GM10248 (cell line): ENCODE results near the gene FAM216A.
A peak's percentile ranks its signal among the peaks of the same experiment; 100 is the strongest.

Experiments
- CTCF ChIA-PET: fragments of 300-600 bp; sonication (Branson Sonifier 250); formaldehyde crosslinking; extraction: SDS; loops from one replicate; lab custom pipeline; 2021; ENCODE audit warnings: antibody characterized with exemption; lab: Yijun Ruan, JAX
- POLR2A ChIA-PET: fragments of 350-650 bp; sonication (Branson Sonifier 250); formaldehyde crosslinking; extraction: SDS; loops from one replicate; lab custom pipeline; 2020; ENCODE audit warnings: antibody characterized with exemption; lab: Yijun Ruan, JAX
- DNase-seq: peaks from one replicate; pipeline ENCODE4 v3.0.0; 2012; ENCODE audit errors: extremely low spot score
- CTCF ChIP-seq: IDR thresholded peaks from 2 replicates; pipeline ENCODE4 v1.5.1; 2012; ENCODE audit warnings: mild to moderate bottlenecking, low read depth; ENCODE audit errors: extremely low read depth, missing control alignments, control extremely low read depth

Gene FAM216A

GRCh38 chr12:110475426-110475825 lies 6.8 kb downstream of the FAM216A start:
- CTCF ChIA-PET = interaction anchor here (0.8 to 2.9 kb wide), 2 partner anchors 8 to 25 kb away, joined by 3 to 7 read pairs; partner anchors contain the start of gene ARPC3
- POLR2A ChIA-PET = interaction anchor here (0.6 kb wide), 2 partner anchors 183 to 354 kb away, joined by 3 read pairs; no protein-coding TSS in a partner anchor
- TF ChIP-seq CTCF = no peak
- no peak for DNase-seq

- no peak for TF ChIP-seq CTCF
- no peak for DNase-seq
- ChIA-PET CTCF (interaction anchor here (1.0 to 7.0 kb wide), 5 partner anchors 10 to 110 kb away, joined by 3 to 39 read pairs (median 8); partner anchors contain the start of genes FAM216A and GPN3), POLR2A (no interaction called here)
Measured at GRCh38 chr12:110498984-110499706, 30.5 kb downstream of the FAM216A start.

GRCh38 chr12:110501399-110501751 lies 32.7 kb downstream of the FAM216A start:
- no peak for TF ChIP-seq CTCF

GRCh38 chr12:110501752-110502738 lies 33.4 kb downstream of the FAM216A start, which contains the start of the genes RAD9B and VPS29:
Gene RAD9B (plus strand): TSS chr12:110502331. CDS start chr12:110502338, 7 bp downstream.
Gene VPS29 (minus strand): TSS chr12:110502111. CDS start chr12:110502051, 60 bp downstream.
- peak; percentile 94 for DNase-seq
- ChIA-PET CTCF (interaction anchor here (1.0 to 7.0 kb wide), 7 partner anchors 12 to 386 kb away, joined by 3 to 39 read pairs (median 11); partner anchors contain the start of genes ARPC3, FAM216A and GPN3), POLR2A (interaction anchor here (1.0 kb wide), 1 partner anchor 65 kb away, joined by 3 read pairs; no protein-coding TSS in a partner anchor)
- TF ChIP-seq CTCF = no peak

More at GRCh38 chr12:110501399-110501751, 32.7 kb downstream of the FAM216A start:
- CTCF ChIA-PET = interaction anchor here (1.0 to 7.0 kb wide), 7 partner anchors 8 to 100 kb away, joined by 3 to 39 read pairs (median 4); partner anchors contain the start of genes ARPC3, FAM216A and GPN3
- POLR2A ChIA-PET = no interaction called here
- peak; percentile 38 for DNase-seq

GRCh38 chr12:110503432-110503831 lies 34.8 kb downstream of the FAM216A start:
- no peak for TF ChIP-seq CTCF
- ChIA-PET POLR2A (no interaction called here), CTCF (interaction anchor here (0.8 to 7.0 kb wide), 7 partner anchors 10 to 384 kb away, joined by 3 to 39 read pairs (median 3); partner anchors contain the start of gene ARPC3)
- DNase-seq = no peak

- ChIA-PET POLR2A (no interaction called here), CTCF (interaction anchor here (1.0 to 7.0 kb wide), 2 partner anchors 8 to 96 kb away, joined by 4 to 39 read pairs; no protein-coding TSS in a partner anchor)
- TF ChIP-seq CTCF = no peak
- no peak for DNase-seq
Measured at GRCh38 chr12:110505332-110505731, 36.7 kb downstream of the FAM216A start.
